Psoas muscle (tissue), 8 donors: ENCODE measurements around the gene LOXL1. TPM values are rescaled to one million over a fixed set of nuclear protein-coding genes. Genes with fewer than 3 reads are reported as not detected.
A peak's percentile ranks its signal among the peaks of the same experiment; 100 is the strongest.

Experiments
- ATAC-seq, 4 donors: fragments of 200-7000 bp; cut with Tn5 transposase; one replicate each; pipeline ENCODE4 v1.9.1; 2020; ENCODE audit warnings: moderate library complexity in 3 of 4, mild to moderate bottlenecking in 2 of 4
- DNase-seq, 2 donors: peaks; one replicate each; pipeline ENCODE4 v3.0.0-alpha.2; 2020
- H3K27ac ChIP-seq: fragments of 200-600 bp; one replicate; pipeline ENCODE4 v1.8.0; 2022
- H3K27me3 ChIP-seq, 3 donors: fragments of 200-600 bp in 1 of 3; one replicate each; pipeline versions ENCODE4 v1.6.1 to v1.8.0; 2013 to 2022; ENCODE audit warnings: low read length in 2 of 3, mild to moderate bottlenecking in 2 of 3, moderate library complexity in 1 of 3; ENCODE audit not compliant: insufficient read depth in 3 of 3
- H3K36me3 ChIP-seq, 2 donors: fragments of 200-600 bp in 1 of 2; one replicate each; pipeline versions ENCODE4 v1.6.1 to v1.8.0; 2013 to 2022; ENCODE audit warnings: low read depth in 1 of 2, mild to moderate bottlenecking in 1 of 2, moderate library complexity in 1 of 2; ENCODE audit not compliant: insufficient read depth in 1 of 2
- H3K4me1 ChIP-seq: fragments of 200-600 bp; one replicate; pipeline ENCODE4 v1.8.0; 2022
- H3K4me3 ChIP-seq: fragments of 200-600 bp; one replicate; pipeline ENCODE4 v1.8.0; 2022; ENCODE audit warnings: mild to moderate bottlenecking
- H3K9me3 ChIP-seq: fragments of 200-600 bp; one replicate; pipeline ENCODE4 v1.8.0; 2022
- CTCF ChIP-seq: fragments of 200-600 bp; IDR thresholded peaks from one replicate; pipeline ENCODE4 v1.8.0; 2022; ENCODE audit warnings: antibody characterized with exemption
- WGBS, 3 donors: extraction: QIAGEN DNeasy Blood & Tissue Kit; methylation state at CpG; one replicate each; pipeline versions ENCODE4 v1.1.6 to v1.1.7; 2013; 5-methylcytosine and 5-hydroxymethylcytosine counted together
- intact Hi-C, 2 donors: fragments of 100-400 bp; cut with DNase I; formaldehyde crosslinking; loops; one replicate each; pipeline versions ENCODE4 v1.11.0 to v1.14.2; 2022
- polyA plus RNA-seq, 3 donors: library from polyadenylated mRNA; stranded (reverse); fragments of 200-250 nt; gene quantifications; one replicate each; pipeline ENCODE4 v1.2.3, GENCODE V29; 2013
- total RNA-seq, 4 donors: library from RNA; stranded (reverse); fragmentation: NEBNext Ultra II Directional in 2 of 4; extraction: Animal tissue kit (Norgen Biotek cat#: 25700) in 2 of 4; gene quantifications; one replicate each; pipeline versions ENCODE4 v1.2.1 to v1.2.4, GENCODE V29; 2021 to 2023
- donor health status: healthy with polysubstance abuse.
- donor health status: DM: no; HTN: no; CAD: no; lungs with moderate emphysema.
- donor health status: Bipolar disorder and iron deficiency.
- donor health status: healthy.
- donor health status: DM: yes; HTN: yes; CAD: no.
- donor health status: DM: no; HTN: no; CAD: no.
- donor health status: DM: no; HTN: no; CAD: no.
- donor health status: DM: yes; HTN: yes; CAD: no.

Gene LOXL1
- total and polyA plus RNA-seq, 7 donors: 1.6 to 8.7 (median 5.1) TPM

DNA sequence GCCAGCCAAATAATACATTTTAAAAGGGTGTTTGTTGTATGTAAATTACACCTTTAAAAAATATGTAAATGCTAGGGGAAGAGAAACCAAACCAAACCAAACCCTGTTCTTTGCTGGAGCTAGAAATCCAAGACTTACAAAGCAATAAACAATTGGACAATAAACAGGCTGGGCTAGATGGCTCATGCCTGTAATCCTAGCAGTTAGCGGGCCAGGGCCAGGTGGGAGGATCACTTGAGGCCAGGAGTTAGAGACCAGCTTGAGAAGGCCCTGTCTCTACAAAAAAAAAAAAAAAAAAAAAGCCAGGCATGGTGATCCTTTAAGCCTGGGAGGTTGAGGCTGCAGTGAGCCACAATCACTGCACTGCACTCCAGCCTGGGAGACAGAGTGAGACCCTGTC, 53.4 kb downstream of the LOXL1 start:
- H3K27me3 ChIP-seq: no peaks in the 10 kb centered on the region
- peaks cover 0 to 12% of the 10 kb centered on the region in 2 donors for H3K36me3 ChIP-seq
- no peak for DNase-seq
- no peak for TF ChIP-seq CTCF
- H3K9me3 ChIP-seq: no peaks in the 10 kb centered on the region
- no peak overlapping the region for H3K4me3 ChIP-seq
- intact Hi-C loops: loop anchor here in 1 of 2 donors (10.0 kb wide), 1 partner anchor 345 kb away; no protein-coding TSS in a partner anchor
- WGBS, 3 donors: 67 to 73% (median 72%) methylated on average over 1 of the region's 1 CpG
- no peak for ATAC-seq
- H3K4me1 ChIP-seq: peaks cover 38% of the 10 kb centered on the region
- no peak overlapping the region for H3K27ac ChIP-seq

DNA sequence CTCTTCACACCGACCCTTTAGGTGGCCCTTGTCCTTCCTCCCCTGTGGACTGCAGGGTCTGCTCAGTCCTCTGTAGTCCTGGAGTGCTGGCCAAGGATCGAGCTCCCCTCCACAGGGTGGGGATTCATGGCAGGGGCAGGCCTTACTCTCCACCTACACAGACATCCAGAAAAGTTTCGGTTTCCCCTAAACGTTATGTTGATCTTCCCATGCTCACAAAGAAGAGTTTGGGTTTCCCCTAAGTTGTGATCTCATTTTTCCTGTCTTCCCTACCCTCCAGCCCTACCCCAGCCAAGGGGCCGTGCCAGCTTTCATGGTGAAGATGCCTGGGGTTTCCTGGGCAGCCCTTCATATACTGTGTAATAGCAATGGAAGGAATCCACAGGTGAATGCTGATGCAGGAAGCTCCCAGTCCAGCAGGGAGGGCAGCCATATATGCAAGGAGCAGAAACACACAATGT, 55.5 kb downstream of the LOXL1 start:
- peaks cover 44% of the 10 kb centered on the region for H3K4me1 ChIP-seq
- no peak for TF ChIP-seq CTCF
- H3K27ac ChIP-seq: peak overlapping the region; percentile 84
- DNase-seq (no peak), ATAC-seq (peak in 1 of 4 donors; percentile 3)
- no peaks in the 10 kb centered on the region for H3K27me3 ChIP-seq
- intact Hi-C loops: no loop called here
- H3K9me3 ChIP-seq: no peaks in the 10 kb centered on the region
- H3K4me3 ChIP-seq: no peak overlapping the region
- 20 to 29% (median 21%) methylated on average over 5 of the region's 5 CpGs for WGBS, 3 donors
- peaks cover 0 to 25% of the 10 kb centered on the region in 2 donors for H3K36me3 ChIP-seq

- H3K27me3 ChIP-seq: no peaks in the 10 kb centered on the region
- H3K4me1 ChIP-seq: peaks cover 49% of the 10 kb centered on the region
- DNase-seq (peak; percentile 93), ATAC-seq (peak; percentile 86 to 89 (median 88))
- no peak for TF ChIP-seq CTCF
- no peaks in the 10 kb centered on the region for H3K9me3 ChIP-seq
- 6 to 25% (median 18%) methylated on average over 8 of the region's 8 CpGs for WGBS, 3 donors
- intact Hi-C loops: no loop called here
- H3K4me3 ChIP-seq: peak overlapping the region; percentile 34
- H3K36me3 ChIP-seq: peaks cover 0 to 29% of the 10 kb centered on the region in 2 donors
- H3K27ac ChIP-seq: peak overlapping the region; percentile 84
Measured at GRCh38 chr15:73982222-73982962, 56.1 kb downstream of the LOXL1 start.

DNA sequence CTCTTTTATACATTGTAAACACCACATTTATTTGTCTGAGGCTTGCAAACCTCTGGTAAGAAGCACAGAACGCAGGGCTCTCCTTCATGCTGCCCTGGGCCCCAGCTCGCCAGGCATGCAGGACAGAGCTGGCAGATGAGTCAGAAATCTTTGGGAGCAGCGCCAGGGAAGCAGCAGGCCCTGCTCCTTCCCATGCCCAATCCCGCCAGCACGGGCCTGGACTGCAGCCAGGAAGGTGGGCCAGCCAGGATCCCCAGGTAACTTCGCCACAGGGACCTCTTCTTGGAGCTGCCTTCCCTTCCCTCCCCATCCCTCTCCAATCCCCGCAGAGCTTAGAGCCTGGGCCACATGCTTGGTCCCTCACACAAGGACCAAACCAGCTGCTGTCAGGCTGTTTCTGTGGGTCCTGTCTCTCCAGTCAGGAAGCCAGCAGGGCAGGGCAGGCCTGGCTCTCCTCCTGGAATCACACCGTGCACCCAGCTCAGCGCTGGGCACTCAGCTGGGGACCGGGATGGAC, 57.0 kb downstream of the LOXL1 start:
- DNase-seq: peak; percentile 76 to 83
- Histone ChIP-seq H3K4me1 (peaks cover 49% of the 10 kb centered on the region), H3K4me3 (no peak overlapping the region)

More for the DNA sequence above, 57.0 kb downstream of the LOXL1 start:
- TF ChIP-seq CTCF: no peak
- Histone ChIP-seq H3K36me3 (peaks cover 0 to 37% of the 10 kb centered on the region in 2 donors), H3K27me3 (no peaks in the 10 kb centered on the region), H3K27ac (peak overlapping the region; percentile 84), H3K9me3 (no peaks in the 10 kb centered on the region)
- ATAC-seq: peak; percentile 71 to 84 (median 76)
- 17 to 27% (median 22%) methylated on average over 10 of the region's 10 CpGs for WGBS, 3 donors
- intact Hi-C loops: no loop called here
